Tibial nerve (tissue), 4 donors: ENCODE data around the gene TRIP6. TPM values are rescaled to one million over a fixed set of nuclear protein-coding genes. Genes with fewer than 3 reads are reported as not detected.

ENCODE experiments used
- DNase-seq, 2 donors: peaks; one replicate each; pipeline ENCODE4 v3.0.0-alpha.2; 2019; ENCODE audit warnings: low spot score in 2 of 2
- H3K27ac ChIP-seq, 4 donors: fragments of 200-600 bp; sonication (generic) in 3 of 4; one replicate each; pipeline ENCODE4 v1.5.1; 2017 to 2019; ENCODE audit warnings: mild to moderate bottlenecking in 1 of 4
- H3K27me3 ChIP-seq, 2 donors: fragments of 200-600 bp; sonication (generic) in 1 of 2; one replicate each; pipeline versions ENCODE4 v1.5.1 to v1.6.0; 2017 to 2019
- H3K36me3 ChIP-seq, 3 donors: fragments of 200-600 bp; sonication (generic); one replicate each; pipeline ENCODE4 v1.5.1; 2018 to 2019
- H3K4me1 ChIP-seq, 4 donors: fragments of 200-600 bp; sonication (generic) in 3 of 4; one replicate each; pipeline ENCODE4 v1.5.1; 2017 to 2019
- H3K4me3 ChIP-seq, 4 donors: fragments of 200-600 bp; sonication (generic) in 3 of 4; one replicate each; pipeline ENCODE4 v1.5.1; 2017 to 2019; ENCODE audit warnings: mild to moderate bottlenecking in 1 of 4, moderate library complexity in 1 of 4
- H3K9me3 ChIP-seq, 4 donors: fragments of 200-600 bp; sonication (generic) in 3 of 4; one replicate each; pipeline ENCODE4 v1.5.1; 2017 to 2019
- CTCF ChIP-seq, 5 experiments: fragments of 200-600 bp in 3 of 5; fragments of 450-650 bp in 2 of 5; sonication (generic) in 3 of 5; IDR thresholded peaks; one replicate each; pipeline ENCODE4 v1.5.1; 2016 to 2019; ENCODE audit warnings: antibody characterized with exemption in 5 of 5, mild to moderate bottlenecking in 3 of 5, moderate library complexity in 2 of 5
- EP300 ChIP-seq, 2 donors: sonication (generic); formaldehyde crosslinking; IDR thresholded peaks; one replicate each; pipeline ENCODE4 v1.6.1; 2017; ENCODE audit warnings: antibody characterized with exemption in 2 of 2, mild to moderate bottlenecking in 1 of 2
- POLR2A ChIP-seq, 2 donors: fragments of 450-650 bp; IDR thresholded peaks; one replicate each; pipeline ENCODE4 v1.6.1; 2017; ENCODE audit warnings: antibody characterized with exemption in 2 of 2, mild to moderate bottlenecking in 2 of 2, moderate library complexity in 2 of 2
- WGBS, 2 donors: methylation state at CpG; one replicate each; pipeline ENCODE4 v1.1.5; 2018; 5-methylcytosine and 5-hydroxymethylcytosine counted together
- total RNA-seq, 4 donors: library from RNA; depleted of rRNA; stranded (reverse); fragments of >200 nt; gene quantifications; one replicate each; pipeline ENCODE4 v1.1.0, GENCODE V29; 2016

Gene TRIP6
- total RNA-seq, 4 donors from 2014 or later, result 63.9 to 119 (median 80.8) TPM

- Histone ChIP-seq H3K27ac (peak overlapping the region in 1 of 4 donors; percentile 26), H3K4me1 (peaks cover 0 to 46% (median 26%) of the 10 kb centered on the region in 4 donors), H3K9me3 (no peaks in the 10 kb centered on the region), H3K4me3 (peak overlapping the region; percentile 11 to 46 (median 36)), H3K36me3 (no peaks in the 10 kb centered on the region), H3K27me3 (peaks cover 2 to 67% of the 10 kb centered on the region in 2 donors)
- peak in 1 of 2 donors; percentile 39 for DNase-seq
- WGBS, 2 donors, result 0% methylated on average over 16 to 32 of the region's 83 CpGs
- TF ChIP-seq CTCF (IDR thresholded peaks at IDR 0.05) (peak; percentile 72 to 92 (median 80)), POLR2A (IDR thresholded peaks at IDR 0.05) (no peak)
Measured at GRCh38 chr7:100894860-100895700, 27.9 kb downstream of the TRIP6 start.

- TF ChIP-seq EP300 (IDR thresholded peaks at IDR 0.05) (no peak), POLR2A (IDR thresholded peaks at IDR 0.05) (no peak), CTCF (IDR thresholded peaks at IDR 0.05) (no peak)
- 0% methylated on average over 27 of the region's 32 CpGs; no CpG with 5 or more reads in 1 of the 2 donors for WGBS, 2 donors
- DNase-seq, result no peak
- peaks cover 0 to 40% (median 23%) of the 10 kb centered on the region in 4 donors for H3K4me1 ChIP-seq
- H3K36me3 ChIP-seq, result no peaks in the 10 kb centered on the region
- H3K27ac ChIP-seq, result peak within 1 kb of the TSS in 1 of 4 donors; percentile 26
- no peaks in the 10 kb centered on the region for H3K9me3 ChIP-seq
- H3K4me3 ChIP-seq, result peak within 1 kb of the TSS; percentile 11 to 46 (median 36)
- H3K27me3 ChIP-seq, result peaks cover 2 to 71% of the 10 kb centered on the region in 2 donors
Measured at GRCh38 chr7:100895701-100895955, 28.4 kb downstream of the TRIP6 start, which contains the start of gene ACHE. Gene ACHE (minus strand): TSS chr7:100895888. CDS start chr7:100894232, 1,656 bp downstream.

- WGBS, 2 donors, result 2 to 4% methylated on average over 30 to 39 of the region's 54 CpGs
- Histone ChIP-seq H3K36me3 (no peaks in the 10 kb centered on the region), H3K27me3 (peaks cover 2 to 76% of the 10 kb centered on the region in 2 donors), H3K4me3 (peak overlapping the region in 3 of 4 donors; percentile 19 to 46 (median 40)), H3K9me3 (no peaks in the 10 kb centered on the region), H3K4me1 (peaks cover 0 to 35% (median 20%) of the 10 kb centered on the region in 4 donors), H3K27ac (no peak overlapping the region)
- TF ChIP-seq CTCF (IDR thresholded peaks at IDR 0.05), result no peak
- TF ChIP-seq POLR2A (IDR thresholded peaks at IDR 0.05), result no peak
- no peak for TF ChIP-seq EP300 (IDR thresholded peaks at IDR 0.05)
- DNase-seq, result no peak
Measured at GRCh38 chr7:100895956-100896731, 29.0 kb downstream of the TRIP6 start.

GRCh38 chr7:100896732-100897608, 29.8 kb downstream of the TRIP6 start:
- no peak for TF ChIP-seq EP300 (IDR thresholded peaks at IDR 0.05)
- TF ChIP-seq CTCF (IDR thresholded peaks at IDR 0.05), result peak; percentile 56 to 87 (median 82)
- no peaks in the 10 kb centered on the region for H3K9me3 ChIP-seq
- no peak for DNase-seq
- WGBS, 2 donors, result 2 to 3% methylated on average over 9 to 25 of the region's 95 CpGs
- peak overlapping the region in 3 of 4 donors; percentile 19 to 46 (median 20) for H3K4me3 ChIP-seq
- H3K36me3 ChIP-seq, result no peaks in the 10 kb centered on the region
- peaks cover 2 to 78% of the 10 kb centered on the region in 2 donors for H3K27me3 ChIP-seq
- H3K27ac ChIP-seq, result no peak overlapping the region
- peaks cover 0 to 31% (median 20%) of the 10 kb centered on the region in 4 donors for H3K4me1 ChIP-seq
